Gastrocnemius medialis (tissue), 4 donors: ENCODE measurements around the gene ARHGEF33.

Source experiments
- CTCF ChIP-seq, 5 experiments: fragments of 450-650 bp in 3 of 5; fragments of 200-600 bp in 2 of 5; sonication (generic) in 2 of 5; IDR thresholded peaks in 4 of 5; conservative IDR thresholded peaks in 1 of 5; 1 replicate in 4 of 5; 2 replicates in 1 of 5; pipeline ENCODE4 v1.5.1; 2016 to 2019; ENCODE audit warnings: antibody characterized with exemption in 5 of 5, mild to moderate bottlenecking in 3 of 5, moderate library complexity in 3 of 5
- POLR2A ChIP-seq, 2 donors: fragments of 450-650 bp; IDR thresholded peaks; one replicate each; pipeline ENCODE4 v1.6.1; 2017; ENCODE audit warnings: antibody characterized with exemption in 2 of 2, mild to moderate bottlenecking in 2 of 2, moderate library complexity in 2 of 2

GRCh38 chr2:38973266-38973665 lies 83.6 kb downstream of the ARHGEF33 start:
- TF ChIP-seq CTCF (IDR thresholded peaks at IDR 0.05 in 4 of 5, conservative IDR thresholded peaks at IDR 0.05 in 1 of 5) (no peak), POLR2A (IDR thresholded peaks at IDR 0.05) (no peak)
